Transverse colon (tissue), 4 donors: Measurements from ENCODE around the gene ACO1.

Experiments used
- POLR2AphosphoS5 ChIP-seq, 3 donors: sonication (generic); formaldehyde crosslinking; IDR thresholded peaks; one replicate each; pipeline ENCODE4 v1.6.1; 2016; ENCODE audit warnings: antibody characterized with exemption in 3 of 3
- TF ChIP-seq, protein P1 (sequence below), 5 experiments: fragments of 200-600 bp in 3 of 5; fragments of 450-650 bp in 2 of 5; sonication (generic) in 3 of 5; IDR thresholded peaks; 1 replicate in 2 of 5; 2 replicates in 3 of 5; pipeline ENCODE4 v1.5.1; 2016 to 2017; ENCODE audit warnings: antibody characterized with exemption in 5 of 5, inconsistent platforms in 3 of 5, mild to moderate bottlenecking in 2 of 5, moderate library complexity in 1 of 5

- no peak for TF ChIP-seq POLR2AphosphoS5 (IDR thresholded peaks at IDR 0.05)
- TF ChIP-seq, protein P1, sequence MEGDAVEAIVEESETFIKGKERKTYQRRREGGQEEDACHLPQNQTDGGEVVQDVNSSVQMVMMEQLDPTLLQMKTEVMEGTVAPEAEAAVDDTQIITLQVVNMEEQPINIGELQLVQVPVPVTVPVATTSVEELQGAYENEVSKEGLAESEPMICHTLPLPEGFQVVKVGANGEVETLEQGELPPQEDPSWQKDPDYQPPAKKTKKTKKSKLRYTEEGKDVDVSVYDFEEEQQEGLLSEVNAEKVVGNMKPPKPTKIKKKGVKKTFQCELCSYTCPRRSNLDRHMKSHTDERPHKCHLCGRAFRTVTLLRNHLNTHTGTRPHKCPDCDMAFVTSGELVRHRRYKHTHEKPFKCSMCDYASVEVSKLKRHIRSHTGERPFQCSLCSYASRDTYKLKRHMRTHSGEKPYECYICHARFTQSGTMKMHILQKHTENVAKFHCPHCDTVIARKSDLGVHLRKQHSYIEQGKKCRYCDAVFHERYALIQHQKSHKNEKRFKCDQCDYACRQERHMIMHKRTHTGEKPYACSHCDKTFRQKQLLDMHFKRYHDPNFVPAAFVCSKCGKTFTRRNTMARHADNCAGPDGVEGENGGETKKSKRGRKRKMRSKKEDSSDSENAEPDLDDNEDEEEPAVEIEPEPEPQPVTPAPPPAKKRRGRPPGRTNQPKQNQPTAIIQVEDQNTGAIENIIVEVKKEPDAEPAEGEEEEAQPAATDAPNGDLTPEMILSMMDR (IDR thresholded peaks at IDR 0.05), result no peak
Observed at GRCh38 chr9:32359452-32359851, 25.0 kb upstream of the ACO1 start.
